ENCODE results near the gene DHRS12.

The DHRS12 gene

GRCh38 chr13:51803422-51804294 lies at the start of gene DHRS12:
TSS of gene DHRS12 (minus strand) at chr13:51804163. CDS start at chr13:51799659, 4,504 bp downstream.
- DNase-seq = peak; percentile 83

GRCh38 chr13:51849145-51850101 lies 45.5 kb upstream of the DHRS12 start:
- no peak for DNase-seq

- no peak for DNase-seq
These were observed 44.7 kb upstream of the DHRS12 start for GRCh38 chr13:51848674-51849073.

- no peak for DNase-seq
These were observed 42.8 kb upstream of the DHRS12 start for GRCh38 chr13:51846756-51847155.

- DNase-seq = no peak
These were observed 41.8 kb upstream of the DHRS12 start for GRCh38 chr13:51845574-51846318.

GRCh38 chr13:51844862-51845573 lies 41.1 kb upstream of the DHRS12 start, which contains the start of gene TMEM272:
TSS of gene TMEM272 (minus strand) at chr13:51845177. CDS start at chr13:51838530, 6,647 bp downstream.
- DNase-seq = no peak

- DNase-seq = no peak
These were observed 39.6 kb upstream of the DHRS12 start for GRCh38 chr13:51843529-51843928.

- no peak for DNase-seq
These were observed 37.8 kb upstream of the DHRS12 start for GRCh38 chr13:51841732-51842131.

- no peak for DNase-seq
These were observed 37.0 kb upstream of the DHRS12 start for GRCh38 chr13:51840917-51841316.

GRCh38 chr13:51839711-51840540 lies 36.0 kb upstream of the DHRS12 start:
- DNase-seq = no peak

GRCh38 chr13:51838240-51838846 lies 34.4 kb upstream of the DHRS12 start:
- DNase-seq = no peak

- DNase-seq = no peak
These were observed 33.1 kb upstream of the DHRS12 start for GRCh38 chr13:51837016-51837415.

GRCh38 chr13:51834581-51835171 lies 30.7 kb upstream of the DHRS12 start:
- DNase-seq = no peak

- no peak for DNase-seq
These were observed 30.0 kb upstream of the DHRS12 start for GRCh38 chr13:51833980-51834379.

GRCh38 chr13:51832471-51833152 lies 28.6 kb upstream of the DHRS12 start:
- DNase-seq = no peak

- DNase-seq = no peak
These were observed 27.6 kb upstream of the DHRS12 start for GRCh38 chr13:51831519-51831918.

GRCh38 chr13:51829568-51829899 lies 25.6 kb upstream of the DHRS12 start:
- no peak for DNase-seq

GRCh38 chr13:51828730-51829567 lies 25.0 kb upstream of the DHRS12 start:
- no peak for DNase-seq

GRCh38 chr13:51827254-51827653 lies 23.3 kb upstream of the DHRS12 start:
- no peak for DNase-seq
